ENCODE results near the gene MRAS.

DNA sequence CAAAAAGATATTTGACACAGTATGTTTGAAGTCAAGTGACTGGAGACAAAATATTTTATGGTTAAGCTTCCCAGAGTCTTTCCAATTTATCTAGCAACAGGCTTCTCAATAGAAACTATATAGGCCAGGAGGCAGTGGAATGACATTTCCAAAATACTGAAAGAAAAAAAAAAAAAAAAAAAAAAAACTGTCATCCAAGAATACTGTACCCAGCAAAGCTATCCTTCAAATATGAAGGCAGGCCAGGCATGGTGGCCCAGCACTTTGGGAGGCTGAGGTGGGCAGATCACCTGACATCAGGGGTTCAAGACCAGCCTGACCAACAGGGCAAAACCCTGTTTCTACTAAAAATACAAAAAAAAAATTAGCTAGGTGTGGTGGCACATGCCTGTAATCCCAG lies 39.6 kb upstream of the MRAS start:
- no peak for TF ChIP-seq RXRA (IDR thresholded peaks at IDR 0.05; ENCODE audit: insufficient read depth, low read depth, low read length)
- no peak for TF ChIP-seq CTCF (IDR thresholded peaks at IDR 0.05; ENCODE audit: control extremely low read depth in 1 of 3, insufficient read depth in 1 of 3, low read depth in 1 of 3, low read length in 3 of 3)
- no peak for TF ChIP-seq POLR2AphosphoS5 (IDR thresholded peaks at IDR 0.05; ENCODE audit: low read depth, low read length)
- no peak for TF ChIP-seq CEBPB (IDR thresholded peaks at IDR 0.05; ENCODE audit: low read depth, low read length)
- no peak for TF ChIP-seq POLR2A (IDR thresholded peaks at IDR 0.05; ENCODE audit: control extremely low read depth in 1 of 2, low read depth in 2 of 2, low read length in 2 of 2)
- no peak for TF ChIP-seq CREB1 (IDR thresholded peaks at IDR 0.05)
- TF ChIP-seq, protein P1, sequence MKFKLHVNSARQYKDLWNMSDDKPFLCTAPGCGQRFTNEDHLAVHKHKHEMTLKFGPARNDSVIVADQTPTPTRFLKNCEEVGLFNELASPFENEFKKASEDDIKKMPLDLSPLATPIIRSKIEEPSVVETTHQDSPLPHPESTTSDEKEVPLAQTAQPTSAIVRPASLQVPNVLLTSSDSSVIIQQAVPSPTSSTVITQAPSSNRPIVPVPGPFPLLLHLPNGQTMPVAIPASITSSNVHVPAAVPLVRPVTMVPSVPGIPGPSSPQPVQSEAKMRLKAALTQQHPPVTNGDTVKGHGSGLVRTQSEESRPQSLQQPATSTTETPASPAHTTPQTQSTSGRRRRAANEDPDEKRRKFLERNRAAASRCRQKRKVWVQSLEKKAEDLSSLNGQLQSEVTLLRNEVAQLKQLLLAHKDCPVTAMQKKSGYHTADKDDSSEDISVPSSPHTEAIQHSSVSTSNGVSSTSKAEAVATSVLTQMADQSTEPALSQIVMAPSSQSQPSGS (IDR thresholded peaks at IDR 0.05; ENCODE audit: low read length): no peak
- no peak for TF ChIP-seq JUND (IDR thresholded peaks at IDR 0.05; ENCODE audit: low read length)
